ENCODE data around the gene DICER1.

- TF ChIP-seq SP1 (IDR thresholded peaks at IDR 0.05) (no peak), ZNF384 (IDR thresholded peaks at IDR 0.05) (no peak), PKNOX1 (IDR thresholded peaks at IDR 0.05) (no peak)
Observed at GRCh38 chr14:95138876-95139275, 18.5 kb downstream of the DICER1 start.

Data from HEK293T (cell line).